H1 (cell line): Measurements from ENCODE around the gene SELPLG. TPM values are rescaled to one million over a fixed set of nuclear protein-coding genes. Genes with fewer than 3 reads are reported as not detected.
A peak's percentile ranks its signal among the peaks of the same experiment; 100 is the strongest.

ENCODE experiments used
- CTCF ChIA-PET: fragments of 300-600 bp; sonication (Branson Sonifier 250); formaldehyde crosslinking; loops from one replicate; lab custom pipeline; 2021; ENCODE audit not compliant: partially characterized antibody; lab: Charles Lee
- POLR2A ChIA-PET: fragments of 300-600 bp; sonication (Branson Sonifier 250); formaldehyde crosslinking; loops from one replicate; lab custom pipeline; 2021; ENCODE audit warnings: inconsistent platforms; ENCODE audit not compliant: partially characterized antibody; lab: Charles Lee
- DNase-seq, 2 experiments: peaks; one replicate each; pipeline versions ENCODE4 v3.0.0 to v3.0.0-alpha.2; 2010 to 2022; ENCODE audit warnings: low spot score in 2 of 2, low read depth in 1 of 2, mixed read lengths in 1 of 2
- FAIRE-seq: peaks from 2 replicates; lab custom pipeline; 2011; peaks lifted over from hg19 to GRCh38; lab: Jason Lieb, UNC
- H2AFZ ChIP-seq: 2 replicates; pipeline ENCODE4 v1.8.1; 2012; ENCODE audit warnings: low read length, inconsistent platforms
- H2AK5ac ChIP-seq: 2 replicates; pipeline ENCODE4 v1.6.1; 2013; ENCODE audit warnings: low read depth, low read length
- H2BK120ac ChIP-seq: replicated peaks from 2 replicates; pipeline ENCODE3; 2013; ENCODE audit warnings: low read depth, low read length, inconsistent platforms
- H2BK12ac ChIP-seq: 2 replicates; pipeline ENCODE4 v1.6.1; 2013; ENCODE audit warnings: low read depth, low read length
- H2BK15ac ChIP-seq: 2 replicates; pipeline ENCODE4 v1.6.1; 2013; ENCODE audit warnings: low read length
- H2BK20ac ChIP-seq: 2 replicates; pipeline ENCODE4 v1.6.1; 2013; ENCODE audit warnings: low read length
- H2BK5ac ChIP-seq: 2 replicates; pipeline ENCODE4 v1.6.1; 2013; ENCODE audit warnings: low read depth, low read length
- H3K14ac ChIP-seq: 2 replicates; pipeline ENCODE4 v1.6.1; 2013; ENCODE audit warnings: inconsistent platforms; ENCODE audit not compliant: insufficient read length
- H3K18ac ChIP-seq: 2 replicates; pipeline ENCODE4 v1.6.1; 2013; ENCODE audit warnings: low read length; ENCODE audit errors: extremely low read depth
- H3K23ac ChIP-seq: 2 replicates; pipeline ENCODE4 v1.6.1; 2013; ENCODE audit warnings: inconsistent platforms; ENCODE audit not compliant: insufficient read length
- H3K23me2 ChIP-seq: 2 replicates; pipeline ENCODE4 v1.6.1; 2013; ENCODE audit warnings: low read depth, low read length
- H3K27ac ChIP-seq: 2 replicates; pipeline ENCODE4 v1.6.1; 2011; ENCODE audit warnings: low read depth, low read length, inconsistent platforms
- H3K27me3 ChIP-seq, 4 experiments: replicated peaks in 1 of 4; 1 replicate in 1 of 4; 2 replicates in 3 of 4; pipeline versions ENCODE4 v1.6.1 to v1.8.1; 2011 to 2013; ENCODE audit warnings: low read length in 3 of 4, mild to moderate bottlenecking in 3 of 4, inconsistent platforms in 2 of 4, mixed read lengths in 2 of 4, moderate library complexity in 1 of 4; ENCODE audit not compliant: control insufficient read depth in 3 of 4, insufficient read depth in 3 of 4; ENCODE audit errors: extremely low read depth in 1 of 4
- H3K36me3 ChIP-seq, 4 experiments: 2 replicates each; pipeline versions ENCODE4 v1.6.1 to v1.8.1; 2011 to 2013; ENCODE audit warnings: mild to moderate bottlenecking in 4 of 4, low read length in 3 of 4, moderate library complexity in 2 of 4, control low read depth in 1 of 4, inconsistent platforms in 1 of 4; ENCODE audit not compliant: insufficient read depth in 4 of 4, control insufficient read depth in 2 of 4
- H3K4ac ChIP-seq: replicated peaks from 2 replicates; pipeline ENCODE3; 2013; ENCODE audit warnings: low read length, low read depth, mixed read lengths, inconsistent platforms; ENCODE audit not compliant: insufficient read length
- H3K4me1 ChIP-seq, 4 experiments: replicated peaks in 1 of 4; 1 replicate in 1 of 4; 2 replicates in 3 of 4; pipeline versions ENCODE4 v1.6.1 to v1.8.1; 2011 to 2013; ENCODE audit warnings: low read length in 3 of 4, inconsistent platforms in 2 of 4, mixed read lengths in 1 of 4; ENCODE audit not compliant: insufficient read depth in 4 of 4, control insufficient read depth in 3 of 4
- H3K4me2 ChIP-seq, 2 experiments: 2 replicates each; pipeline versions ENCODE4 v1.6.1 to v1.8.1; 2011 to 2013; ENCODE audit warnings: low read depth in 2 of 2, low read length in 2 of 2, control low read depth in 1 of 2, inconsistent platforms in 1 of 2, mild to moderate bottlenecking in 1 of 2; ENCODE audit not compliant: insufficient read depth in 1 of 2
- H3K4me3 ChIP-seq, 4 experiments: fragments of 200-600, 300-600 bp in 1 of 4; sonication (generic), shearing (Covaris generic), sonication (Bioruptor Twin) in 1 of 4; 2 replicates each; pipeline versions ENCODE4 v1.5.1 to v1.8.1; 2011 to 2016; ENCODE audit warnings: low read length in 4 of 4, low read depth in 3 of 4, control low read depth in 2 of 4, inconsistent platforms in 2 of 4, mild to moderate bottlenecking in 2 of 4, mixed read lengths in 1 of 4, moderate library complexity in 1 of 4; ENCODE audit not compliant: insufficient read depth in 2 of 4; ENCODE audit errors: extremely low read depth in 1 of 4
- H3K56ac ChIP-seq: replicated peaks from 2 replicates; pipeline ENCODE3; 2013; ENCODE audit warnings: low read depth, mild to moderate bottlenecking, mixed read lengths, low read length, inconsistent platforms; ENCODE audit not compliant: insufficient read length
- H3K79me1 ChIP-seq: 2 replicates; pipeline ENCODE4 v1.6.1; 2013; ENCODE audit warnings: low read depth, low read length, control low read depth
- H3K79me2 ChIP-seq, 2 experiments: 2 replicates each; pipeline versions ENCODE4 v1.6.1 to v1.8.1; 2012 to 2013; ENCODE audit warnings: low read length in 2 of 2, mild to moderate bottlenecking in 2 of 2, inconsistent platforms in 1 of 2; ENCODE audit not compliant: insufficient read depth in 2 of 2, control insufficient read depth in 1 of 2
- H3K9ac ChIP-seq, 4 experiments: replicated peaks in 1 of 4; 1 replicate in 1 of 4; 2 replicates in 3 of 4; pipeline versions ENCODE4 v1.6.1 to v1.8.1; 2011 to 2013; ENCODE audit warnings: low read depth in 3 of 4, low read length in 3 of 4, control low read depth in 2 of 4, mild to moderate bottlenecking in 2 of 4, moderate library complexity in 2 of 4, inconsistent platforms in 1 of 4; ENCODE audit errors: extremely low read depth in 1 of 4
- H3K9me3 ChIP-seq, 2 experiments: 2 replicates each; pipeline versions ENCODE4 v1.6.1 to v1.8.1; 2012 to 2013; ENCODE audit warnings: mild to moderate bottlenecking in 2 of 2, moderate library complexity in 2 of 2, control low read depth in 1 of 2, inconsistent platforms in 1 of 2, low read depth in 1 of 2, low read length in 1 of 2, mixed read lengths in 1 of 2; ENCODE audit not compliant: insufficient read depth in 2 of 2
- H4K20me1 ChIP-seq, 2 experiments: replicated peaks in 1 of 2; 2 replicates each; pipeline versions ENCODE3 to v1.8.1; 2011 to 2013; ENCODE audit warnings: inconsistent platforms in 2 of 2, low read length in 2 of 2, mild to moderate bottlenecking in 1 of 2; ENCODE audit not compliant: insufficient read depth in 2 of 2, control insufficient read depth in 1 of 2
- H4K5ac ChIP-seq: 2 replicates; pipeline ENCODE4 v1.6.1; 2013; ENCODE audit warnings: low read length, low read depth, mixed read lengths, inconsistent platforms; ENCODE audit not compliant: insufficient read length
- H4K8ac ChIP-seq: 2 replicates; pipeline ENCODE4 v1.8.0; 2013; ENCODE audit warnings: mild to moderate bottlenecking, moderate library complexity, low read length, inconsistent platforms; ENCODE audit not compliant: insufficient read depth; ENCODE audit errors: extremely low read depth
- H4K91ac ChIP-seq: replicated peaks from 2 replicates; pipeline ENCODE3; 2013; ENCODE audit warnings: low read length, mixed read lengths, inconsistent platforms; ENCODE audit not compliant: insufficient read length
- BACH1 ChIP-seq: IDR thresholded peaks from 2 replicates; pipeline ENCODE4 v1.6.1; 2012; ENCODE audit warnings: low read length, improper control_type of control experiment
- PHF8 ChIP-seq: fragments of 200-600 bp; sonication (generic); conservative IDR thresholded peaks from 2 replicates; pipeline ENCODE4 v1.7.1; 2012; ENCODE audit warnings: low read depth, mild to moderate bottlenecking, inconsistent platforms, low read length, moderate library complexity
- POLR2AphosphoS5 ChIP-seq: IDR thresholded peaks from 2 replicates; pipeline ENCODE4 v1.6.1; 2011; ENCODE audit warnings: low read depth, low read length
- RAD21 ChIP-seq, 2 experiments: IDR thresholded peaks in 1 of 2; conservative IDR thresholded peaks in 1 of 2; 2 replicates each; pipeline ENCODE4 v1.6.1; 2011; ENCODE audit warnings: low read depth in 2 of 2, low read length in 2 of 2, improper control_type of control experiment in 1 of 2, inconsistent platforms in 1 of 2, mild to moderate bottlenecking in 1 of 2, moderate library complexity in 1 of 2
- RBBP5 ChIP-seq: IDR thresholded peaks from 2 replicates; pipeline ENCODE4 v1.7.1; 2012; ENCODE audit warnings: low read depth, mild to moderate bottlenecking, inconsistent platforms, low read length, moderate library complexity, borderline replicate concordance
- RFX5 ChIP-seq: IDR thresholded peaks from 2 replicates; pipeline ENCODE4 v1.6.1; 2011; ENCODE audit warnings: low read depth, low read length, improper control_type of control experiment, borderline replicate concordance
- SIN3A ChIP-seq, 2 experiments: IDR thresholded peaks in 1 of 2; conservative IDR thresholded peaks in 1 of 2; 2 replicates each; pipeline ENCODE4 v1.6.1; 2011 to 2012; ENCODE audit warnings: low read length in 2 of 2, improper control_type of control experiment in 1 of 2, low read depth in 1 of 2, mild to moderate bottlenecking in 1 of 2
- SP2 ChIP-seq: IDR thresholded peaks from 2 replicates; pipeline ENCODE4 v1.6.1; 2012; ENCODE audit warnings: mild to moderate bottlenecking, low read length, inconsistent platforms
- TBP ChIP-seq: IDR thresholded peaks from 2 replicates; pipeline ENCODE4 v1.6.1; 2011; ENCODE audit warnings: low read depth, low read length, improper control_type of control experiment
- WGBS, 2 experiments: shearing (Covaris generic) in 1 of 2; methylation state at CpG; one replicate each; pipeline versions ENCODE4 v1.1.6 to v1.1.7; 2013 to 2015; ENCODE audit warnings: low lambda C conversion rate in 2 of 2, mixed read lengths in 2 of 2, inconsistent platforms in 1 of 2, low coverage in 1 of 2, missing lambda C conversion rate in 1 of 2; ENCODE audit not compliant: insufficient replicate concordance in 2 of 2, insufficient coverage in 1 of 2, insufficient read length in 1 of 2; ENCODE audit errors: extremely low coverage in 1 of 2, missing lambda C conversion rate in 1 of 2; 5-methylcytosine and 5-hydroxymethylcytosine counted together
- polyA plus RNA-seq, 7 experiments: library from polyadenylated mRNA; depleted of rRNA in 3 of 7; stranded (reverse) in 5 of 7; unstranded in 2 of 7; fragments of >200 nt in 5 of 7; fragments of 200-250 nt in 2 of 7; gene quantifications; 1 replicate in 5 of 7; 2 replicates in 1 of 7; 4 replicates in 1 of 7; pipeline versions ENCODE4 v1.2.1 to v1.2.3, GENCODE V29; 2011 to 2013; ENCODE audit warnings: missing spikeins in 2 of 7, mixed read lengths in 2 of 7
- total RNA-seq: library from RNA; stranded (reverse); fragmentation: NEBNext Ultra II Directional; extraction: Animal tissue kit (Norgen Biotek cat#: 25700); gene quantifications from 2 replicates; pipeline ENCODE4 v1.2.1, GENCODE V29; 2021

SELPLG gene
- total and polyA plus RNA-seq, 2 of the 8 experiments (the other 6 are each of a cell fraction or from before 2014, with no cell fraction given), result 0.18 TPM; not detected in 1

DNA sequence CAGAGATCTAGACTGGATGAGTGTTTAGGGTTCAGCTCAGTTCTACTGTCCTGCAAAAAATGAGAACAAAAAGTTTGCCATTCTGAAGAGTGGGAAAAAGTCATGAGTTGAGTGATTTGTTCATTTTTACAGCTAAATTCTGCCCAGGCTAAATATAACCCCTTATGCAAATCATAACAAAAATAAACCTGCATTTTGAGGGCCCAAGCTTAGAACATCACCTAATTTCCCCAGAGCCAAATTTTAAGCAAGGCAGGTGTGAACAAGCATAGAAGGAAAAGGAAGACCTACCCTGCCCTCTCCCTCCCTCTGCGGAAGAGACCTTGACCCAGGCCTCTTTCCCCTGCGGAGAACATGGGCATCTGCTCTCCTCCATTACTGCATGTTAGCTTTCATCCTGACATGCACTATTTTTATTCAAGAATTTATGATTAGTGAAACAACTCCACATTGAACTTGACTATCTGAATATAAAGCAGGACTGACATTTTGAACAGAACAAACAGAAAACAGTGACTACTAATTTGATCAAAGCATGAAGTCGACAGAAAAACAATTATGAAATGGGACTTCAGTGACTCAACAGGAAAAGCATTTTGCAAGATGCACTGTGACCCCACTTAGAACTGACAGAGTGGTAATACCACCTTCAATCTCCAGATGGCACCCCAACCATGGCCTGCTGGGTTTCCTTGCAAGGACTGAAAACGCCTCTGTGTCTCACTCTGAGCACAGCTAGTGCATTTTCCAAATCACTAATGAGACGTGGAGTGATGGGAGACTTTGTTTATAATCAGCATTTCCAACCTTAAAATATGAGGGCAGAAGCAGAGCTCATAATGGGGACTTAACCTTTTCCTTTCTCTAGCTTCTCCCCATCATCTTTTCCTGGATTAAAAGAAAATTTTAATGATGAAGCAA is 30.9 kb upstream of the SELPLG start:
- Histone ChIP-seq H3K27ac (no peak overlapping the region), H2BK15ac (no peak overlapping the region), H2BK20ac (no peak overlapping the region), H4K20me1 (peaks cover 5 to 7% of the 10 kb centered on the region in 2 experiments), H2AFZ (no peak overlapping the region), H3K36me3 (no peaks in the 10 kb centered on the region), H4K91ac (no peak overlapping the region), H3K79me2 (peaks cover 0 to 10% of the 10 kb centered on the region in 2 experiments; a peak in 2 of 4 replicates), H2AK5ac (no peak overlapping the region), H3K4ac (no peak overlapping the region), H3K4me3 (no peak overlapping the region), H3K23ac (no peak overlapping the region), H3K9me3 (no peaks in the 10 kb centered on the region), H2BK120ac (no peak overlapping the region), H2BK12ac (no peak overlapping the region), H4K8ac (no peak overlapping the region), H3K56ac (no peak overlapping the region), H3K23me2 (no peaks in the 10 kb centered on the region), H3K18ac (no peak overlapping the region), H3K4me2 (no peak overlapping the region), H2BK5ac (no peak overlapping the region), H4K5ac (no peak overlapping the region), H3K9ac (no peak overlapping the region), H3K79me1 (peaks cover 10% of the 10 kb centered on the region; the same call in 1 of the 2 replicates), H3K27me3 (no peaks in the 10 kb centered on the region), H3K14ac (no peak overlapping the region), H3K4me1 (peaks cover 0 to 3% (median 0%) of the 10 kb centered on the region in 4 experiments; a peak in 3 of 7 replicates)
- CTCF ChIA-PET, result interaction anchor here (0.6 to 10.4 kb wide), 67 partner anchors 10 to 430 kb away, joined by 3 to 188 read pairs (median 5); partner anchors contain the start of genes SART3 and USP30
- peak; percentile 63 to 86 for DNase-seq
- WGBS, 2 experiments, result 34% methylated on average over 5 of the region's 5 CpGs; no CpG with 5 or more reads in 1 of the 2 experiments
- POLR2A ChIA-PET, result interaction anchor here (0.7 to 1.5 kb wide), 7 partner anchors 12 to 89 kb away, joined by 3 to 6 read pairs (median 3); no protein-coding TSS in a partner anchor
- peak; percentile 50 for FAIRE-seq
- TF ChIP-seq SIN3A (conservative IDR thresholded peaks at IDR 0.05 in 1 of 2, IDR thresholded peaks at IDR 0.05 in 1 of 2; ENCODE audit: low read depth in 1 of 2, low read length in 2 of 2), result 0 out of 4 replicates have a peak, but pooled peaks of 1 of the 2 experiments have one; percentile 39
- no peak for TF ChIP-seq POLR2AphosphoS5
- peak; percentile 99 to 100 for TF ChIP-seq RAD21 (IDR thresholded peaks at IDR 0.05 in 1 of 2, conservative IDR thresholded peaks at IDR 0.05 in 1 of 2; ENCODE audit: low read depth in 2 of 2, low read length in 2 of 2)
- no peak for TF ChIP-seq RBBP5
- TF ChIP-seq RFX5, result no peak
- no peak for TF ChIP-seq TBP
- no peak for TF ChIP-seq SP2
- peak; percentile 62; the same call in 1 of the 2 replicates for TF ChIP-seq BACH1
- TF ChIP-seq PHF8, result no peak
